H9 (cell line): Measurements from ENCODE around the gene SYT17. TPM values are rescaled to one million over a fixed set of nuclear protein-coding genes. Genes with fewer than 3 reads are reported as not detected.
A peak's percentile ranks its signal among the peaks of the same experiment; 100 is the strongest.

Source experiments
- DNase-seq: peaks from one replicate; pipeline ENCODE4 v3.0.0-alpha.2; 2017
- H2AFZ ChIP-seq: one replicate; pipeline ENCODE4 v1.6.1; 2013; ENCODE audit warnings: mild to moderate bottlenecking, low read length, control low read depth, moderate library complexity
- H2AK5ac ChIP-seq: 2 replicates; pipeline ENCODE4 v1.6.1; 2013; ENCODE audit warnings: low read length, control low read depth, mixed read lengths; ENCODE audit not compliant: insufficient read length
- H2BK120ac ChIP-seq: one replicate; pipeline ENCODE4 v1.6.1; 2013; ENCODE audit warnings: low read depth, mild to moderate bottlenecking, low read length, control low read depth, inconsistent platforms; ENCODE audit not compliant: poor library complexity, severe bottlenecking
- H2BK12ac ChIP-seq: 2 replicates; pipeline ENCODE4 v1.6.1; 2013; ENCODE audit warnings: low read length, control low read depth, mixed read lengths, low read depth; ENCODE audit not compliant: insufficient read length
- H2BK15ac ChIP-seq: 2 replicates; pipeline ENCODE4 v1.6.1; 2013; ENCODE audit warnings: low read depth, low read length, control low read depth
- H2BK20ac ChIP-seq: one replicate; pipeline ENCODE4 v1.6.1; 2013; ENCODE audit warnings: low read depth, mild to moderate bottlenecking, low read length, control low read depth, inconsistent platforms; ENCODE audit not compliant: poor library complexity, severe bottlenecking
- H2BK5ac ChIP-seq: 2 replicates; pipeline ENCODE4 v1.6.1; 2013; ENCODE audit warnings: low read length, control low read depth, mixed read lengths; ENCODE audit not compliant: insufficient read length
- H3K14ac ChIP-seq: 2 replicates; pipeline ENCODE4 v1.6.1; 2013; ENCODE audit warnings: low read length, control low read depth; ENCODE audit not compliant: insufficient read depth
- H3K18ac ChIP-seq: 2 replicates; pipeline ENCODE4 v1.6.1; 2013; ENCODE audit warnings: low read depth, mild to moderate bottlenecking, mixed read lengths, low read length, control low read depth; ENCODE audit not compliant: insufficient read length
- H3K23ac ChIP-seq: 2 replicates; pipeline ENCODE4 v1.6.1; 2013; ENCODE audit warnings: low read length, control low read depth, mixed read lengths, low read depth; ENCODE audit not compliant: insufficient read length
- H3K23me2 ChIP-seq: 2 replicates; pipeline ENCODE4 v1.6.1; 2013; ENCODE audit warnings: low read depth, mild to moderate bottlenecking, mixed read lengths, low read length, control low read depth; ENCODE audit not compliant: insufficient read length, poor library complexity, severe bottlenecking
- H3K27ac ChIP-seq: 2 replicates; pipeline ENCODE4 v1.5.1; 2013; ENCODE audit warnings: low read length, control low read depth, mixed read lengths, low read depth; ENCODE audit not compliant: insufficient read length
- H3K27me3 ChIP-seq: 2 replicates; pipeline ENCODE4 v1.6.1; 2013; ENCODE audit warnings: low read length, control low read depth, inconsistent platforms; ENCODE audit not compliant: insufficient read depth
- H3K4ac ChIP-seq: 2 replicates; pipeline ENCODE4 v1.6.1; 2013; ENCODE audit warnings: low read depth, mild to moderate bottlenecking, control low read depth, inconsistent platforms, low read length, moderate library complexity
- H3K4me1 ChIP-seq: 2 replicates; pipeline ENCODE4 v1.6.1; 2013; ENCODE audit warnings: low read length, control low read depth, inconsistent platforms; ENCODE audit not compliant: insufficient read depth
- H3K4me2 ChIP-seq: 2 replicates; pipeline ENCODE4 v1.6.1; 2013; ENCODE audit warnings: low read length, control low read depth, mixed read lengths; ENCODE audit not compliant: insufficient read length, insufficient read depth
- H3K56ac ChIP-seq: 2 replicates; pipeline ENCODE4 v1.6.1; 2013; ENCODE audit warnings: low read depth, mild to moderate bottlenecking, mixed read lengths, low read length, control low read depth; ENCODE audit not compliant: insufficient read length
- H3K79me1 ChIP-seq: 2 replicates; pipeline ENCODE4 v1.6.1; 2013; ENCODE audit warnings: low read depth, mild to moderate bottlenecking, moderate library complexity, low read length, control low read depth, inconsistent platforms; ENCODE audit not compliant: insufficient read depth, poor library complexity, severe bottlenecking
- H3K79me2 ChIP-seq: 2 replicates; pipeline ENCODE4 v1.6.1; 2013; ENCODE audit warnings: low read length, control low read depth, inconsistent platforms; ENCODE audit not compliant: insufficient read depth
- H3K9ac ChIP-seq: 2 replicates; pipeline ENCODE4 v1.6.1; 2013; ENCODE audit warnings: low read length, control low read depth, mixed read lengths; ENCODE audit not compliant: insufficient read length; ENCODE audit errors: extremely low read depth
- H3K9me3 ChIP-seq: one replicate; pipeline ENCODE4 v1.6.1; 2013; ENCODE audit warnings: low read depth, low read length, inconsistent platforms; ENCODE audit not compliant: control insufficient read depth
- H3T11ph ChIP-seq: one replicate; pipeline ENCODE4 v1.6.1; 2013; ENCODE audit warnings: mild to moderate bottlenecking, low read length, control low read depth, inconsistent platforms
- H4K20me1 ChIP-seq: one replicate; pipeline ENCODE4 v1.6.1; 2013; ENCODE audit not compliant: control insufficient read depth, insufficient read length, insufficient read depth
- H4K5ac ChIP-seq: 2 replicates; pipeline ENCODE4 v1.6.1; 2013; ENCODE audit warnings: low read depth, mild to moderate bottlenecking, mixed read lengths, low read length, control low read depth; ENCODE audit not compliant: insufficient read length
- H4K8ac ChIP-seq: replicated peaks from 2 replicates; pipeline ENCODE4 v1.6.1; 2013; ENCODE audit warnings: low read length, control low read depth, mixed read lengths, low read depth; ENCODE audit not compliant: insufficient read length
- H4K91ac ChIP-seq: 2 replicates; pipeline ENCODE4 v1.6.1; 2013; ENCODE audit warnings: low read depth, mild to moderate bottlenecking, moderate library complexity, mixed read lengths, low read length, control low read depth; ENCODE audit not compliant: insufficient read length
- H3K27ac Mint-ChIP-seq, 3 experiments: 2 replicates in 2 of 3; 3 replicates in 1 of 3; pipeline ENCODE4 v1.8.0; 2020 to 2021; ENCODE audit warnings: mixed read lengths in 3 of 3, mild to moderate bottlenecking in 1 of 3, moderate library complexity in 1 of 3
- H3K27me3 Mint-ChIP-seq: 2 replicates; pipeline ENCODE4 v1.8.0; 2021; ENCODE audit warnings: low read depth, mild to moderate bottlenecking, moderate library complexity, mixed read lengths
- H3K36me3 Mint-ChIP-seq, 3 experiments: 2 replicates in 2 of 3; 3 replicates in 1 of 3; pipeline ENCODE4 v1.8.0; 2020 to 2021; ENCODE audit warnings: low read depth in 3 of 3, mixed read lengths in 3 of 3; ENCODE audit not compliant: insufficient read depth in 1 of 3
- H3K4me1 Mint-ChIP-seq, 2 experiments: 2 replicates each; pipeline ENCODE4 v1.8.0; 2020; ENCODE audit warnings: mixed read lengths in 2 of 2
- H3K4me3 Mint-ChIP-seq, 2 experiments: 2 replicates in 1 of 2; 3 replicates in 1 of 2; pipeline ENCODE4 v1.8.0; 2020 to 2021; ENCODE audit warnings: mild to moderate bottlenecking in 2 of 2, mixed read lengths in 2 of 2, moderate library complexity in 1 of 2
- H3K9me3 Mint-ChIP-seq, 2 experiments: 2 replicates in 1 of 2; 3 replicates in 1 of 2; pipeline ENCODE4 v1.8.0; 2020; ENCODE audit warnings: mild to moderate bottlenecking in 2 of 2, mixed read lengths in 2 of 2, moderate library complexity in 1 of 2
- CTCF ChIP-seq: fragments of 200-600 bp; sonication (generic); conservative IDR thresholded peaks from 3 replicates; pipeline ENCODE4 v1.8.0; 2021; ENCODE audit warnings: antibody characterized with exemption, mild to moderate bottlenecking
- WGBS: extraction: QIAGEN DNeasy Blood & Tissue Kit; methylation state at CpG from one replicate; pipeline ENCODE4 v1.1.7; 2013; ENCODE audit warnings: missing lambda C conversion rate, low lambda C conversion rate, mixed read lengths; ENCODE audit not compliant: insufficient read length; ENCODE audit errors: extremely low coverage; 5-methylcytosine and 5-hydroxymethylcytosine counted together
- total RNA-seq: library from RNA; stranded (reverse); gene quantifications from 2 replicates; pipeline ENCODE4 v1.2.1, GENCODE V29; 2021

The SYT17 gene
- total RNA-seq, 1 experiment from 2014 or later: 3.0 TPM

GRCh38 chr16:19315889-19316433, 147.9 kb downstream of the SYT17 start:
- Histone ChIP-seq H2AK5ac (no peak overlapping the region), H3K23ac (no peak overlapping the region), H3K9me3 (peaks cover 7% of the 10 kb centered on the region), H3K9ac (no peak overlapping the region), H3K79me1 (no peaks in the 10 kb centered on the region), H3K4me1 (peaks cover 10% of the 10 kb centered on the region; the same call in 1 of the 2 replicates), H3K18ac (no peak overlapping the region), H4K8ac (no peak overlapping the region), H3K27ac (no peak overlapping the region), H2BK5ac (no peak overlapping the region), H4K20me1 (no peaks in the 10 kb centered on the region), H3K23me2 (no peaks in the 10 kb centered on the region), H3K14ac (no peak overlapping the region), H4K91ac (no peak overlapping the region), H3K4ac (no peak overlapping the region), H2BK15ac (no peak overlapping the region), H2BK12ac (no peak overlapping the region), H2AFZ (no peak overlapping the region), H2BK20ac (peak overlapping the region; percentile 79), H4K5ac (no peak overlapping the region), H3K4me2 (no peak overlapping the region), H3K79me2 (no peaks in the 10 kb centered on the region), H3T11ph (no peak overlapping the region), H3K27me3 (no peaks in the 10 kb centered on the region), H2BK120ac (no peak overlapping the region), H3K56ac (no peak overlapping the region)
- no peak for TF ChIP-seq CTCF
- no peak overlapping the region; a peak in 1 of 5 replicates for H3K4me3 Mint-ChIP-seq
- H3K27me3 Mint-ChIP-seq: no peaks in the 10 kb centered on the region; the same call in 1 of the 2 replicates
- no peak for DNase-seq
- H3K36me3 Mint-ChIP-seq: peaks cover 2 to 16% (median 9%) of the 10 kb centered on the region in 3 experiments; a peak in 6 of 7 replicates
- peaks cover 28 to 47% of the 10 kb centered on the region in 2 experiments for H3K4me1 Mint-ChIP-seq
- peak overlapping the region in 1 of 3 experiments; percentile 42; a peak in 2 of 7 replicates for H3K27ac Mint-ChIP-seq
- no CpG with 5 or more reads among the region's 5 CpGs for WGBS
- H3K9me3 Mint-ChIP-seq: peaks cover 12% of the 10 kb centered on the region in 2 experiments
